Uterus (tissue), 4 donors: ENCODE data around the gene GPSM1. TPM values are rescaled to one million over a fixed set of nuclear protein-coding genes. Genes with fewer than 3 reads are reported as not detected.

Source experiments
- DNase-seq, 2 donors: peaks; one replicate each; pipeline ENCODE4 v3.0.0-alpha.2; 2019 to 2020
- H3K27ac ChIP-seq, 2 donors: fragments of 200-600 bp; sonication (generic); 1 replicate in 1 of 2; 2 replicates in 1 of 2; pipeline ENCODE4 v1.5.1; 2016 to 2018
- H3K27me3 ChIP-seq, 2 donors: fragments of 200-600 bp; sonication (generic); one replicate each; pipeline ENCODE4 v1.5.1; 2018 to 2019; ENCODE audit warnings: control low read depth in 1 of 2
- H3K36me3 ChIP-seq, 2 donors: fragments of 200-600 bp; sonication (generic); one replicate each; pipeline ENCODE4 v1.5.1; 2019; ENCODE audit warnings: control low read depth in 1 of 2
- H3K4me1 ChIP-seq, 2 donors: fragments of 200-600 bp; sonication (generic); one replicate each; pipeline ENCODE4 v1.5.1; 2018 to 2019; ENCODE audit warnings: control low read depth in 1 of 2
- H3K4me3 ChIP-seq, 2 donors: fragments of 200-600 bp; sonication (generic); 1 replicate in 1 of 2; 2 replicates in 1 of 2; pipeline ENCODE4 v1.5.1; 2018 to 2019; ENCODE audit warnings: mild to moderate bottlenecking in 1 of 2
- H3K9me3 ChIP-seq, 2 donors: fragments of 200-600 bp; sonication (generic); one replicate each; pipeline ENCODE4 v1.5.1; 2019; ENCODE audit warnings: control low read depth in 1 of 2
- CTCF ChIP-seq, 4 experiments: fragments of 200-600 bp in 2 of 4; fragments of 450-650 bp in 2 of 4; sonication (generic) in 2 of 4; IDR thresholded peaks; one replicate each; pipeline ENCODE4 v1.5.1; 2016 to 2019; ENCODE audit warnings: antibody characterized with exemption in 4 of 4, mild to moderate bottlenecking in 2 of 4, moderate library complexity in 1 of 4
- POLR2A ChIP-seq, 2 donors: fragments of 450-650 bp; IDR thresholded peaks; one replicate each; pipeline ENCODE4 v1.6.1; 2016; ENCODE audit warnings: antibody characterized with exemption in 2 of 2, mild to moderate bottlenecking in 1 of 2, moderate library complexity in 1 of 2
- intact Hi-C: fragments of 100-400 bp; cut with DNase I; formaldehyde crosslinking; loops from one replicate; pipeline ENCODE4 v1.15.1; 2023; ENCODE audit warnings: low total_unique reads
- total RNA-seq, 4 donors: library from RNA; depleted of rRNA in 3 of 4; stranded (reverse); fragments of >200 nt in 3 of 4; gene quantifications; one replicate each; pipeline versions ENCODE4 v1.1.0 to v1.2.4, GENCODE V29; 2014 to 2023
- donor health status: DM: yes; HTN: yes; CAD: no.

The GPSM1 gene
- total RNA-seq, 4 donors from 2014 or later, result 4.4 to 43.6 (median 24.1) TPM

GRCh38 chr9:136303066-136303824 is 24.1 kb upstream of the GPSM1 start:
- Histone ChIP-seq H3K4me1 (no peaks in the 10 kb centered on the region), H3K36me3 (no peaks in the 10 kb centered on the region), H3K9me3 (no peaks in the 10 kb centered on the region), H3K27me3 (no peaks in the 10 kb centered on the region), H3K27ac (no peak overlapping the region), H3K4me3 (no peak overlapping the region)
- TF ChIP-seq CTCF (IDR thresholded peaks at IDR 0.05) (no peak), POLR2A (IDR thresholded peaks at IDR 0.05) (no peak)
- no peak for DNase-seq
- intact Hi-C loops, result no loop called here

GRCh38 chr9:136303825-136304416 is 23.4 kb upstream of the GPSM1 start, which contains the start of gene CCDC187:
Gene CCDC187, minus strand, starts transcription at chr9:136304094. Its CDS starts 264 bp downstream, at chr9:136303830.
- TF ChIP-seq CTCF (IDR thresholded peaks at IDR 0.05), result no peak
- no peak for TF ChIP-seq POLR2A (IDR thresholded peaks at IDR 0.05)
- no peak within 1 kb of the TSS for H3K27ac ChIP-seq
- H3K4me1 ChIP-seq, result no peaks in the 10 kb centered on the region
- no peaks in the 10 kb centered on the region for H3K27me3 ChIP-seq
- H3K4me3 ChIP-seq, result no peak within 1 kb of the TSS
- intact Hi-C loops, result no loop called here
- H3K9me3 ChIP-seq, result no peaks in the 10 kb centered on the region
- DNase-seq, result no peak
- H3K36me3 ChIP-seq, result no peaks in the 10 kb centered on the region

- Histone ChIP-seq H3K4me1 (no peaks in the 10 kb centered on the region), H3K36me3 (no peaks in the 10 kb centered on the region), H3K27me3 (no peaks in the 10 kb centered on the region), H3K4me3 (no peak overlapping the region), H3K27ac (no peak overlapping the region), H3K9me3 (no peaks in the 10 kb centered on the region)
- intact Hi-C loops, result no loop called here
- DNase-seq, result no peak
- TF ChIP-seq CTCF (IDR thresholded peaks at IDR 0.05), result no peak
- TF ChIP-seq POLR2A (IDR thresholded peaks at IDR 0.05), result no peak
Measured at GRCh38 chr9:136304456-136304855, 22.9 kb upstream of the GPSM1 start.

GRCh38 chr9:136304981-136305380 is 22.4 kb upstream of the GPSM1 start:
- intact Hi-C loops, result no loop called here
- no peaks in the 10 kb centered on the region for H3K27me3 ChIP-seq
- no peak for DNase-seq
- H3K9me3 ChIP-seq, result no peaks in the 10 kb centered on the region
- H3K27ac ChIP-seq, result no peak overlapping the region
- no peaks in the 10 kb centered on the region for H3K36me3 ChIP-seq
- TF ChIP-seq POLR2A (IDR thresholded peaks at IDR 0.05), result no peak
- TF ChIP-seq CTCF (IDR thresholded peaks at IDR 0.05), result no peak
- H3K4me1 ChIP-seq, result no peaks in the 10 kb centered on the region
- no peak overlapping the region for H3K4me3 ChIP-seq

GRCh38 chr9:136305804-136306203 is 21.5 kb upstream of the GPSM1 start:
- no peaks in the 10 kb centered on the region for H3K4me1 ChIP-seq
- H3K36me3 ChIP-seq, result no peaks in the 10 kb centered on the region
- no peak for DNase-seq
- no peak overlapping the region for H3K27ac ChIP-seq
- intact Hi-C loops, result no loop called here
- no peak overlapping the region for H3K4me3 ChIP-seq
- H3K9me3 ChIP-seq, result no peaks in the 10 kb centered on the region
- no peaks in the 10 kb centered on the region for H3K27me3 ChIP-seq
- no peak for TF ChIP-seq CTCF (IDR thresholded peaks at IDR 0.05)
- no peak for TF ChIP-seq POLR2A (IDR thresholded peaks at IDR 0.05)
